Endothelial cell of umbilical vein (primary cell): ENCODE measurements around the gene COL5A1. TPM values are rescaled to one million over a fixed set of nuclear protein-coding genes. Genes with fewer than 3 reads are reported as not detected.

Experiments used
- BruUV-seq: library from RNA; stranded (reverse); fragments of 400-500 nt; replicated peaks from 2 replicates; lab custom pipeline; 2021; lab: Mats Ljungman, UMichigan
- CTCF ChIA-PET: fragments of 300-600, 350-600 bp; sonication (Branson Sonifier 250); formaldehyde crosslinking; loops from one replicate; lab custom pipeline; 2021; ENCODE audit warnings: antibody characterized with exemption, inconsistent platforms; lab: Charles Lee
- POLR2A ChIA-PET: fragments of 300-600, 350-600 bp; sonication (Branson Sonifier 250); formaldehyde crosslinking; loops from one replicate; lab custom pipeline; 2021; ENCODE audit warnings: antibody characterized with exemption, inconsistent platforms; lab: Charles Lee
- DNase-seq: peaks from one replicate; pipeline ENCODE4 v3.0.0-alpha.2; 2011; ENCODE audit warnings: low read depth, low spot score
- FAIRE-seq: peaks from 2 replicates; lab custom pipeline; 2011; peaks lifted over from hg19 to GRCh38; lab: Jason Lieb, UNC
- H2AFZ ChIP-seq: 2 replicates; pipeline ENCODE4 v1.6.0; 2012; ENCODE audit warnings: low read depth, low read length, control low read depth, inconsistent platforms
- H3K27ac ChIP-seq: 2 replicates; pipeline ENCODE4 v1.5.1; 2011; ENCODE audit warnings: low read depth, mild to moderate bottlenecking, control low read depth, low read length, moderate library complexity; ENCODE audit not compliant: insufficient read depth
- H3K27me3 ChIP-seq, 2 experiments: 2 replicates each; pipeline versions ENCODE4 v1.6.0 to v1.6.1; 2011; ENCODE audit warnings: low read length in 2 of 2, mixed read lengths in 1 of 2; ENCODE audit not compliant: control insufficient read depth in 2 of 2, insufficient read depth in 2 of 2
- H3K36me3 ChIP-seq, 2 experiments: 2 replicates in 1 of 2; 3 replicates in 1 of 2; pipeline ENCODE4 v1.5.1; 2011; ENCODE audit warnings: low read length in 2 of 2, mild to moderate bottlenecking in 1 of 2, moderate library complexity in 1 of 2; ENCODE audit not compliant: control insufficient read depth in 2 of 2, insufficient read depth in 2 of 2; ENCODE audit errors: extremely low read depth in 1 of 2
- H3K4me1 ChIP-seq: 3 replicates; pipeline ENCODE4 v1.5.1; 2011; ENCODE audit warnings: mild to moderate bottlenecking, low read length; ENCODE audit not compliant: control insufficient read depth, insufficient read depth; ENCODE audit errors: extremely low read depth
- H3K4me2 ChIP-seq: 2 replicates; pipeline ENCODE4 v1.6.1; 2011; ENCODE audit warnings: low read length, control low read depth, mixed read lengths; ENCODE audit not compliant: insufficient read depth
- H3K4me3 ChIP-seq, 3 experiments: fragments of 200-600 bp in 1 of 3; sonication (generic), shearing (Covaris generic) in 1 of 3; replicated peaks in 1 of 3; 2 replicates each; pipeline ENCODE4 v1.5.1; 2011 to 2016; ENCODE audit warnings: control low read depth in 3 of 3, low read length in 3 of 3, mild to moderate bottlenecking in 2 of 3, inconsistent platforms in 1 of 3, low read depth in 1 of 3, moderate library complexity in 1 of 3; ENCODE audit not compliant: insufficient read depth in 1 of 3
- H3K79me2 ChIP-seq: 2 replicates; pipeline ENCODE4 v1.6.0; 2012; ENCODE audit warnings: low read length, inconsistent platforms; ENCODE audit not compliant: control insufficient read depth, insufficient read depth
- H3K9ac ChIP-seq: replicated peaks from 2 replicates; pipeline ENCODE3; 2011; ENCODE audit warnings: low read length, control low read depth; ENCODE audit not compliant: insufficient read depth; ENCODE audit errors: extremely low read depth
- H3K9me1 ChIP-seq: replicated peaks from 3 replicates; pipeline ENCODE4 v1.6.0; 2011; ENCODE audit warnings: mild to moderate bottlenecking, low read length; ENCODE audit not compliant: control insufficient read depth, insufficient read depth; ENCODE audit errors: extremely low read depth
- H3K9me3 ChIP-seq: replicated peaks from 2 replicates; pipeline ENCODE4 v1.5.1; 2012; ENCODE audit warnings: low read length, inconsistent platforms; ENCODE audit not compliant: control insufficient read depth, insufficient read depth
- H4K20me1 ChIP-seq: replicated peaks from 2 replicates; pipeline ENCODE3; 2011; ENCODE audit warnings: mild to moderate bottlenecking, low read length; ENCODE audit not compliant: control insufficient read depth, insufficient read depth; ENCODE audit errors: extremely low read depth
- EZH2 ChIP-seq: IDR thresholded peaks from 2 replicates; pipeline ENCODE4 v1.6.1; 2012; ENCODE audit warnings: borderline replicate concordance, low read depth, mild to moderate bottlenecking, moderate library complexity, low read length, inconsistent platforms; ENCODE audit not compliant: severe bottlenecking
- FOS ChIP-seq: IDR thresholded peaks from 2 replicates; pipeline ENCODE4 v1.6.1; 2011; ENCODE audit warnings: mild to moderate bottlenecking, low read length, moderate library complexity, borderline replicate concordance; ENCODE audit not compliant: insufficient read depth
- GATA2 ChIP-seq: IDR thresholded peaks from 2 replicates; pipeline ENCODE4 v1.7.0; 2011; ENCODE audit warnings: low read depth, mild to moderate bottlenecking, moderate library complexity, mixed read lengths, low read length; ENCODE audit not compliant: insufficient read length, insufficient read depth
- JUN ChIP-seq: IDR thresholded peaks from 2 replicates; pipeline ENCODE4 v1.6.1; 2011; ENCODE audit warnings: borderline replicate concordance, low read depth; ENCODE audit not compliant: insufficient read length, insufficient read depth
- MYC ChIP-seq: IDR thresholded peaks from one replicate; pipeline ENCODE4 v1.6.1; 2011; ENCODE audit warnings: mild to moderate bottlenecking, low read depth, low read length
- POLR2A ChIP-seq: IDR thresholded peaks from 2 replicates; pipeline ENCODE4 v1.6.1; 2012; ENCODE audit warnings: low read depth, mild to moderate bottlenecking, control low read depth, low read length
- POLR2AphosphoS5 ChIP-seq: IDR thresholded peaks from 2 replicates; pipeline ENCODE4 v1.6.1; 2012; ENCODE audit warnings: low read depth, mild to moderate bottlenecking, control low read depth, low read length, moderate library complexity; ENCODE audit not compliant: insufficient read depth
- dilution Hi-C: fragments of 300-500 bp; cut with MboI; formaldehyde crosslinking; loops from one replicate; pipeline ENCODE4 v1.15.0; 2019; ENCODE audit warnings: low sequenced_read_pairs; ENCODE audit not compliant: extremely low pct_ligation_motif_present
- intact Hi-C: fragments of 100-400 bp; cut with micrococcal nuclease; formaldehyde crosslinking; loops from one replicate; pipeline ENCODE4 v1.10.0; 2022
- polyA plus RNA-seq, 4 experiments: library from polyadenylated mRNA; depleted of rRNA in 3 of 4; stranded (reverse) in 3 of 4; unstranded in 1 of 4; fragments of >200 nt; gene quantifications; 2 replicates each; pipeline versions ENCODE4 v1.2.1 to v1.2.3, GENCODE V29; 2011 to 2012; ENCODE audit warnings: missing spikeins in 1 of 4
- total RNA-seq: library from RNA; stranded (reverse); gene quantifications from 2 replicates; pipeline ENCODE4 v1.2.3, GENCODE V29; 2021
- TF ChIP-seq, protein P1 (sequence below), 2 donors: IDR thresholded peaks; 1 replicate in 1 of 2; 2 replicates in 1 of 2; pipeline ENCODE4 v1.5.1; 2011; ENCODE audit warnings: low read length in 2 of 2, mild to moderate bottlenecking in 2 of 2, moderate library complexity in 2 of 2, control low read depth in 1 of 2, inconsistent platforms in 1 of 2, low read depth in 1 of 2; ENCODE audit not compliant: insufficient read depth in 1 of 2; ENCODE audit errors: extremely low read depth in 1 of 2
- TF ChIP-seq, protein P2 (sequence below): IDR thresholded peaks from 2 replicates; pipeline ENCODE4 v1.6.1; 2011; ENCODE audit not compliant: insufficient read depth, insufficient read length

COL5A1 gene
- total and polyA plus RNA-seq, 2 donors (not counting 3 experiments of a cell fraction or from before 2014, with no cell fraction given): 97.4 to 175 TPM

- CTCF ChIA-PET: interaction anchor here (0.6 kb wide), 1 partner anchor 234 kb away, joined by 3 read pairs; no protein-coding TSS in a partner anchor
- Histone ChIP-seq H3K27ac (no peak overlapping the region), H3K4me3 (no peak overlapping the region), H3K4me1 (no peaks in the 10 kb centered on the region), H3K36me3 (no peaks in the 10 kb centered on the region), H3K9me1 (no peaks in the 10 kb centered on the region), H3K27me3 (no peaks in the 10 kb centered on the region), H3K4me2 (no peak overlapping the region), H3K79me2 (peaks cover 13% of the 10 kb centered on the region), H4K20me1 (no peaks in the 10 kb centered on the region), H3K9me3 (no peaks in the 10 kb centered on the region), H3K9ac (no peak overlapping the region), H2AFZ (no peak overlapping the region)
- FAIRE-seq (no peak), DNase-seq (no peak)
- intact Hi-C loops (no loop called here), dilution Hi-C loops (no loop called here)
- POLR2A ChIA-PET: no interaction called here
- TF ChIP-seq, protein P1, sequence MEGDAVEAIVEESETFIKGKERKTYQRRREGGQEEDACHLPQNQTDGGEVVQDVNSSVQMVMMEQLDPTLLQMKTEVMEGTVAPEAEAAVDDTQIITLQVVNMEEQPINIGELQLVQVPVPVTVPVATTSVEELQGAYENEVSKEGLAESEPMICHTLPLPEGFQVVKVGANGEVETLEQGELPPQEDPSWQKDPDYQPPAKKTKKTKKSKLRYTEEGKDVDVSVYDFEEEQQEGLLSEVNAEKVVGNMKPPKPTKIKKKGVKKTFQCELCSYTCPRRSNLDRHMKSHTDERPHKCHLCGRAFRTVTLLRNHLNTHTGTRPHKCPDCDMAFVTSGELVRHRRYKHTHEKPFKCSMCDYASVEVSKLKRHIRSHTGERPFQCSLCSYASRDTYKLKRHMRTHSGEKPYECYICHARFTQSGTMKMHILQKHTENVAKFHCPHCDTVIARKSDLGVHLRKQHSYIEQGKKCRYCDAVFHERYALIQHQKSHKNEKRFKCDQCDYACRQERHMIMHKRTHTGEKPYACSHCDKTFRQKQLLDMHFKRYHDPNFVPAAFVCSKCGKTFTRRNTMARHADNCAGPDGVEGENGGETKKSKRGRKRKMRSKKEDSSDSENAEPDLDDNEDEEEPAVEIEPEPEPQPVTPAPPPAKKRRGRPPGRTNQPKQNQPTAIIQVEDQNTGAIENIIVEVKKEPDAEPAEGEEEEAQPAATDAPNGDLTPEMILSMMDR (IDR thresholded peaks at IDR 0.05; ENCODE audit: extremely low read depth in 1 of 2, insufficient read depth in 1 of 2, low read depth in 1 of 2, low read length in 2 of 2): no peak
- TF ChIP-seq POLR2AphosphoS5: no peak
- no peak for TF ChIP-seq EZH2
- TF ChIP-seq, protein P2, sequence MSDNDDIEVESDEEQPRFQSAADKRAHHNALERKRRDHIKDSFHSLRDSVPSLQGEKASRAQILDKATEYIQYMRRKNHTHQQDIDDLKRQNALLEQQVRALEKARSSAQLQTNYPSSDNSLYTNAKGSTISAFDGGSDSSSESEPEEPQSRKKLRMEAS: no peak
- no peak for TF ChIP-seq POLR2A
- TF ChIP-seq JUN: no peak
- no peak for TF ChIP-seq FOS
- no peak for TF ChIP-seq GATA2
- no peak for TF ChIP-seq MYC
- BruUV-seq: no TSS peak
These were observed 42.2 kb downstream of the COL5A1 start for GRCh38 chr9:134683714-134684374.
